ENCODE measurements around the gene MUL1.

The MUL1 gene

DNA sequence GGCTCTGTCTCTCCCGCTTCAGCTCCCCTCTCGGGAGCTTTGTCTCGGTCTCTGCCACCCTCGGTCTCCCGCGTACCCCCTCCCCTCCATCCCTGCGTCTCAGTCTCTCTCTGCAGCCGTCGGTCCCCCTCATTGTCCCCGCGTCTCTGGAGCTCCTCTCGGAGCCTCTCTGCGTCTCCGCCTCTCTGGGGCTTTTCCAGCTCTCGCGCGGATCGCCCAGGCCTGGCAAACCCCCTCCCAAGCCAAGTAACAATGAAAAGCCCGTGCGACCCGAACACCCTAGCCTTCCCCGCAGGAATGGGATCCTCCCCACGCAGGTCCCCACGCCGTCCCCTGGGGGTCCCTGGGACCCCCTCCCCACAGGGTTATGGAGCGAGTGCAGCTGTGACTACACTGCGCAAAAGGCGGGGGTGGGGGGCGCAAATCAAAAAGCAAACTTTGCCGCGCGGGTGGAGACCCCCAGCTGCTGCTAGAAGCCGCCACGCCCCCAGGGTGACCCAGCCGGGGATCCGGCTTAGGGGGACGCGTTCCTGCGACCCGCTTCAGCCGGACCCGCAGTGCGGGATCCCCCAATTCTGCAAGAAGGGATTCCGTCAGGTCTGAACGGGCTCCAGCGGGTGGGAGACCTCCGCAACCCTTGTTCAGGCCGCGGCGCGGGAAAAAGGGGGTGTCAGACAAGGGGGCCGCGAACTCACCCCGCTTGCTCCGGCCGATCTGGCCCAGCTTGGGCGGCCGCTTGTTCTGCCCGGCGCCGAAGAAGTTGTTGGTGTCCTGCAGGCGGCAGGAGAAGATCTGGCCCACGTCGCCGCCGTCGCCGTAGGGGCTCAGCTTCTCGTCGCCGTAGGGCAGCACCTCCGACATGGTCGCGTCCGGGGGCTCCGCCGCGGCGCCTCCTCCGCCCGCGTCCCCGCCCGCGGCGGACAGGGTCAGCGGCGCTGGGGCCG, 23.2 kb downstream of the MUL1 start:
- no peak for DNase-seq

- no peak for DNase-seq
These were observed 24.0 kb downstream of the MUL1 start for GRCh38 chr1:20483833-20484518.

DNA sequence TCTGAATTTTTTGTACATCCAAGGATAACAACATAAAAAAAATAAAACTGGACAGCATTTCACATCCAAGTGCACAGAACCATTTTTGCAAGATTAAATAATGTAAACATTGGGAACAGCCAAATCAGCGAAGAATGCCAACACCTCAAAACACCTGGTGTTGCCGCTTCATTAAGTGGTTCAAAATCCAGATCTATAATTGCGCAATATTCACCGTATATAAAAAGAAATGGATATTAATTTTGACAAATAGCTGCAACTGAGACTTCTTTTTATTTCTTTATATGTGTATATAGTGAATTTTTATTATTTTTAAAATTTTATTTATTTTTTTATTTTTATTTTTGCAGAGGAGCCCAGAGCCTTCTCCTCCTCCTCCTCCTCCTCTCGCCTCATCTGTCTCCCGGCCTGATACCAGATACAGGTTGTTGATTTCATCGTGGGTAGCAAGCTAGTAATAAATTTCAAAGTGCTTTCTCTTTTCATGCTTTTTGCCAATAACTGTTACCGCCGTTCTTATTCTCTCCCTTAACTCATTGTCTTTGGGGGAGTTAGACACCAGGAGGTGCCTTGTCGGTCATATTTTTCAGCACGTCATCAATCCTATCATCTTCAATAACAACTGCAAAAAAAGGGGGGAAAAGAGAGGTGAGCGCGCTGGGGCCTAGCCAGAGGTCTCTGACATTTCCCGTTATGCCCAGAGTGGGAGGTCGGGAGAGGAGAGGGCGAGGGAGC, 24.7 kb downstream of the MUL1 start:
- no peak for DNase-seq

DNA sequence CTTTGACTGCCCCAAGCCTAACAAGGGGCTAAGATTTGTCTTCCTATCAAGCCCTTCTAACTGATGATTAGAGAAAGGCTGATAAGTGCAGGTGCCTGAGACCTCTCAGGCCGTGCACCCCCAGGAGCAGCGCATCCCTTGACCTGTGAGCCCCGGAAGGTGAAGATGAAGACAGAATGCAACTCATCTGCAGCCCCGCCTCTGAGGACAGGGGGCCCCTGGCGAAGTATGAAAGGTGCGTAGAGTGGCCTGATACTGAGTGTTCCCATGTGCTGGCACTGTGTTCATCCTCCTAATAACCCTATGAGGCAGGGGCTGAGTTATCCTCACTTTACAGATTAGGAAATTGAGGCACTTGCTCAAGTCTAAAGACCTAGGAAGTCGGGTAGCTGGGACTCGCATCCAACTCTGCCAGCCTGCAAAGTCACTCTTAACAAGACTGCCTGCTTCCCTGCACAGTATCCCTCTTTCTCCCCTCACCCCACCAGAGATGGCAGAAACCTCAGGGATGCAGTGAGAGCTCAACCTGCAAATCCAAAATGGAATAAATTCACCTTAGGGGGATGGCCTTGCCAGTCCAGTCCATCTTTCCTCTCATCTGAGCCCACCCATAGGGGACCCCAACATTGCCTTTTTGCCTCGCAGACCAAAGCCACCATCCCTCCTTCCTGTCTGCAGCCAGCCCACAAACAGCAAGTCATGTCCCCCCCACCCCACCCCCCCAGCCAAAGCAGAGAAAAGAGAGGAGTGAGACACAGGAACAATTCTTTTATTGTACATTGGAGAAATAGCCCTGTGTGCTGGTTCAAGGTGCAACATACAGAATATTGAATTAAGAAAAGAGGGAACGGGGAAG, 26.1 kb downstream of the MUL1 start:
- no peak for DNase-seq

DNA sequence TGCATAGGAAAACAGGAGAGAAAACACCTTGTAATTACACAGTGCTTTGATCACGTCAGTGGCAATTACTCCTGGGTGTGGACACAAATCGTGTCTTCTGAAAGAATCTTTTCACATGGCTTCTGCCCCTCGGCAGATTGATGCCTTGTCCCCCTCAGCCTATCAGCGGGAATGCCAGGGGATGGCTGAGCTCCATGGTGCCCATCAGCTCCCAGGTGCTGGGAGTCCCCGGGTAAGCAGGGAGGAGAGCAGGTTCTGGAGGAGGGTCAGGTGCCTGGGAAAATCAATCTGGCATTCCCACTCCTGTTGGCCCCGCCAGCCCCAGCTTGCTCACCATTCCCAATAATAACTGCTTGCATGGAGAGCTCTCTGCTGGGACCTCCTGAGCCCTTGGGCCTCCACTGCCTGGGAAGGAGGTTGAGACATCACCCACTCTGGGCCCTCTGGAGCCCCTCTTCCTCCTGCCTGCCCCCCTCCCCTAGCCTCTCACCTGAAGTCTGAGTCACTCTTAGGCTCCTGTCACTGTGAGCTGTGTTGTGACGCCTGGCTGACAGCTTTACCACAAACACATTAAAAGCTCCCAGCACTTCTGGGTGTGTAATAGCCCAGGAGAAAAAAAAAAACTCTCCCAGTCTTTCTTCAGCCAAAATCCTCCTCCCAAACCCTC, 26.9 kb downstream of the MUL1 start:
- no peak for DNase-seq

DNA sequence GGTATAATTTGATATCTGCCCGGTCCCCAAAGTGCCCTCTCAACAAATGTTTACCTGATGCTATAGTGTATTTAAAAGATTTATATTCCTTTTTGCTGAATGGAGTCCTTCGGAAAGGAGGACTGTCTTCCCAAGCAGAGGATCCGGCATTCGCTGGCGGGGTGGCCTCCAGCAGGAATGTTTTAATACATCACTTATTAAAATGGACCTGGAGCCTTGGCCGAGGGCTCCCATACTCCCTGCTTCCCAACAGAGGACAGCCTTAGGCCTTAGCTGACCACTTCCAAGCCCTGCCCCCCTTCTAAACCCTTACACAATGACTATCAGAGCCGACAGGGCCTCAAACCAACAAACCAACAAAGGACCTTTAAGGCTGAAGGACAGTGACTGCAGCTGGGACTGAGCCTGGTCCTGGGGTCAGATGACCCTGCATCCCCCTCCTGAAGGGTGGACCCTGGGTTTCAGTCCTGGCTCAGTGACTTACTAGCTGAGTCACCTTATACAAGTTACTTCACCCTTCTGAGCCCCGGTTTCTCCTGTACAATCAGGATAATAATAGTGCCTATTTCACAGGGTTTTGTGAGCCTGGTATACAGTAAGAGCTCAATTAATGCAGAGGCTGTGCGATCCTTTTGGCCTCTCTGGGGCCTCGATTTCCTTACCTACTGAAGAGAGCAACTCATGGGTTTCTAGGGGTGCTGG, 27.6 kb downstream of the MUL1 start:
- no peak for DNase-seq

GRCh38 chr1:20479840-20480239, 28.1 kb downstream of the MUL1 start:
- DNase-seq = no peak

- DNase-seq = no peak
These were observed 29.8 kb downstream of the MUL1 start for GRCh38 chr1:20478057-20478635.

- DNase-seq = no peak
These were observed 30.4 kb downstream of the MUL1 start for GRCh38 chr1:20477348-20478056.

GRCh38 chr1:20476265-20477038, 31.5 kb downstream of the MUL1 start:
- DNase-seq = no peak

DNA sequence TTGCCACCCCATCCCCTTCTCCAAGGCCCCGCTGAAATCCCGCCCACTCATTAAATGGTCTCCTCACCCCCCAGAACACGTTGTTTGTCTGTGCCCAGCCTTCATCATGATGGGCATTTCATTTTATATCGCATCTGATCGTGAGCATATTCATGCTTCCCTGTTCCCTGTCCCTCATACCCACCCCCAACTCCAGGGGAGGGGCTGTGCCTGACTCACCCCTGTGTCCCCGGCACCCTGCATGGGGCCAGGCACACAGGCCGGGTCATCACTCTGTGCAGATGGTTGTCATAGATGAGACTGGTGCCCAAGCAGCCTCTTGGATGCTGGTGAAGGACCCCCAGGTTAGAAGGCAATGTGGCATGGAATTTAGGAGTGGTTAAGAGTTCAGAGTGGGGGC, 33.0 kb downstream of the MUL1 start:
- no peak for DNase-seq

DNA sequence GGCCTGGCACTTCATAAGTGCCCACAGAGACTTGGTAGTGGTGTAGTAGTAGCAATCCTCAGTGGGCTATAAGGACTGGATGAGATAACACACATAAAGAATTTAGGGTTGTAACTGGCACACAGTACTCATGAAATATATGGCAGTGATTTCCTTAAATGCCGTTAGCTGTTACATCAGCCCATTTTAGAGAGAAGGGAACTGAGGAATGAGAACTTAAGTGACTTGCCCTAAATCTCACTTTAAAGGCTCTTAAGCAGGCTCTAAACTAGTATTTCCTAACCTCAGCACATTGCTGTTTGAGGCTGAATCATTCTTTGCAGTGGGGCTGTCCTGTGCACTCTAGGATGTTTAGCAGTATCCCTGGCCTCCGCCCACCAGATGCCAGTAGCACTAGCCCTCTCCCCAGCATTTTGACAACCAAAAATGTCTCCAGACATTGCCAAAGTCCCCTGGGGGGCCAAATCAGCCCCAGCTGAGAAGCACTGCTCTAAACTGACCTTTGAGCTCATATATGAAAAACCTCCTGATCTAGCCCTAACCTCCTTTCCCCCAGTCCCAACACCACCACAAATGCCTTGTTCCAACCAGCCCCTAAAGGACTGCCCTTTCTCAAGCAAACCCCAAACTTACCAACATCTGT, 33.5 kb downstream of the MUL1 start:
- DNase-seq = no peak

DNA sequence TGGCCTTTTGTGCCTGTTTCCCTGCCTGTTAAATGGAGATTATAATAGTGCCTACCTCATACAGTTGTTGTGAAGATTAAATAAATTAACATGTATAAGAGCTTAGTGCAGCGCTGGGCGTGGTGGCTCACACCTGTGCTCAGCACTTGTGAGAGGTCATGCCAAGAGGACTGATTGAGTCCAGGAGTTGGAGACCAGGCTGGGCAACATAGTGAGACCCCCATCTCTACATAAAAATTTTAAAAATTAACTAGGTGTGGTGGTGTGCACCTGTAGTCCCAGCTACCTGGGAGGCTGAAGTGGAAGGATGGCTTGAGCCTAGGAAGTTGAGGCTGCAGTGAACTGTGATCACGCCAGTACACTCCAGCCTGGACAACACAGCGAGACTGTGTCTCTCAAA, 34.1 kb downstream of the MUL1 start:
- DNase-seq = no peak

- DNase-seq = no peak
These were observed 34.9 kb downstream of the MUL1 start for GRCh38 chr1:20472860-20473711.

GRCh38 chr1:20472121-20472520, 35.8 kb downstream of the MUL1 start:
- no peak for DNase-seq

GRCh38 chr1:20470194-20470593, 37.8 kb downstream of the MUL1 start:
- no peak for DNase-seq

GRCh38 chr1:20469406-20470076, 38.4 kb downstream of the MUL1 start:
- DNase-seq = no peak
